Midbrain (tissue), 1 donor: ENCODE data around the gene HK1.

ENCODE experiments used
- DNase-seq: peaks from one replicate; lab custom pipeline; 2025; lab: John Stamatoyannopoulos, UW

HK1 gene

GRCh38 chr10:69419096-69419743 lies 140.9 kb downstream of the HK1 start:
- no peak for DNase-seq

GRCh38 chr10:69419744-69420126 lies 141.4 kb downstream of the HK1 start:
- DNase-seq: no peak

- no peak for DNase-seq
Measured at GRCh38 chr10:69421611-69422308, 143.5 kb downstream of the HK1 start.

- DNase-seq: no peak
Measured at GRCh38 chr10:69422676-69423075, 144.4 kb downstream of the HK1 start.

DNA sequence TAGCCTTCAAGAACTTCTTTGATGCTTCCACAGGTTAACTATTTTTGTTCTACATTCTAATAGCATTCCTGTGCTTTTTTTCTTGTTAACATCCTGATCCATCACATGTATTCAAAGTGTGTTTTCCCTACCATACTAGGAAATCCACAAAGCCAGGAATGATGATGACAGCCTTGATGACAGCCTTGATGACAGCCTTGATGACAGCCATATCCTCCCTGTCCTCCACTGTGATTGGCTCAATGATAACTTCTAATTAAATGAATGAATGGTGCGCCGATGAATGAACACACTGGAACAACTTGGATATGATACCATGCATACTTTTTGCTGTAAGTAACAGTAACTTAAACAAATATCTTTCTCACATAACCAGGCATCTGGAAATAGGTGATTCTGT lies 146.7 kb downstream of the HK1 start:
- DNase-seq: no peak

- DNase-seq: no peak
Measured at GRCh38 chr10:69425511-69426298, 147.4 kb downstream of the HK1 start.

DNA sequence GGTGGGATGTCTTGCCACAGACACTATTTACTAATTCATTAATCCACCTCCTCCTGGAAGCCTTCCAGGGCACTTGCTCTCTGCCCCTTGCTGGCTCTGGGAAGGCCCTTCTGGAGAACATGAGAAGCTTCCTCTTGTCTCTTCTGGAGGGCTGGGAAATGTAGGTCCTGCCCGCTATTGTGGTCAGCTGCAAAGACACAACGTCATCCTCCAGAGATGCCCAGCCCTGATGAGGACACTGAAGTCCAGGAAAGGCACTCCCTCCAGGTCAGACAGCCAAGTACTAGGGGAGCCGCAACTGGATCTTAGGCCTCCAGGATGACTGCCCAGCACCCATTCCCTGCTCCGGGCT lies 148.1 kb downstream of the HK1 start:
- DNase-seq: no peak

GRCh38 chr10:69428165-69428564 lies 149.9 kb downstream of the HK1 start:
- DNase-seq: no peak

GRCh38 chr10:69434169-69434568 lies 155.9 kb downstream of the HK1 start:
- DNase-seq: no peak

GRCh38 chr10:69434926-69435325 lies 156.6 kb downstream of the HK1 start:
- DNase-seq: no peak

GRCh38 chr10:69435966-69436520 lies 157.7 kb downstream of the HK1 start:
- DNase-seq: no peak

- DNase-seq: no peak
Measured at GRCh38 chr10:69437321-69438259, 159.3 kb downstream of the HK1 start.

DNA sequence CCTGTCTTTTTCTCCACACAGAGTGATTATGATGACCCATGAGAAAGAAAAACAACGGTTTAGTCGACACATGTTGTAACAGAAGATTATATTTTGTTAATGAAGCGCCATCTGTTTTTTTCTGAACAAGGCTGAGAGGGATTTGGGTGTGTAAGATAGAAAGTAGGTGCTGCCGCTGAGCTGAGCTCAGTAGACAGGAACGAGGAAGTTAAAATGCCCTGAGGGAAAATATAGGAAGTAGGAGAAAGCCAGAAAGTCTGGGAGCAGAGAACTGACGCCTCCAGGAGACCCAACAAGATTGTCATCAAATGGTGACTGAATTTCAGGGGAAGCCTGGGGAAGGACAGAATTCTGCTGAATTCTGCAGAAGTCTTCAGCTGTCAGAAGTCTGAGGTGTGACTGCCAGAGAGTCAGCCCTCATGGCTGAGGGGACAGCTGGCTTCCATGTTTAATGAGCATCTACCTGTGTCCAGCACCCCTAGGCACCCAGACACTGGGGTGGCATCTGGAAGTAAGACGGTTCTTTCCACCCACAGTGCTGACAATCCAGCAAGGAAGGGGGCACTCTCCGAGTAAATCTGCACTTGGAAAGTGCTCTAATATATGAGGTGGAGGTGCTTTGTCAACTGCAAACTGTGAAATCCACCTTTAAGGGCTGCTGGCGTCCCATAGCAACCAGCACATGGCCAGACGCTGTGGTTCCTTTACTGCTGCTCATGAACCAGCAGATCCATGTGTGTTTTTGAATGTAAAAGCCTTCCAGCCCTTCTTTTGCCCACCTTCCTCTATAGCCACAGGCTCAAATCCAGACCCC lies 160.4 kb downstream of the HK1 start:
- no peak for DNase-seq

DNA sequence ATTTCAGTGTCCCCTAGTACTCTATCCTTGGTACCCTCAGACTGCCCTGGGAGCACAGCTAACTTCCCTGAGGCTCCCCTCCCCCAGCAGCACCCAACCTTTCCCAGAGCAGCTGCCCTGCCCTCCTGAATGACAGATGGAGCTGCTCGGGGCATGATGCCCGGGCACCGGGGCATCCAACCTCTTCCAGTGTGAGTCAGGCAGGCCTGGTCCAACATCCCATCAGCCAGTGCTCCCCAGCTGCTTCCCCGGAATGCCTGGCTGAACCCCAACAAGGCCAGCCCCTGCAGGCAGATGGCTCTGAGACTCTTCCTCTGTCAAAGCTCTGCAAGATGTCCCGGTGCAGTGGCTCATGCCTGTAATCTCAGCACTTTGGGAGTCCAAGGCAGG lies 161.0 kb downstream of the HK1 start:
- peak; percentile 30 for DNase-seq

DNA sequence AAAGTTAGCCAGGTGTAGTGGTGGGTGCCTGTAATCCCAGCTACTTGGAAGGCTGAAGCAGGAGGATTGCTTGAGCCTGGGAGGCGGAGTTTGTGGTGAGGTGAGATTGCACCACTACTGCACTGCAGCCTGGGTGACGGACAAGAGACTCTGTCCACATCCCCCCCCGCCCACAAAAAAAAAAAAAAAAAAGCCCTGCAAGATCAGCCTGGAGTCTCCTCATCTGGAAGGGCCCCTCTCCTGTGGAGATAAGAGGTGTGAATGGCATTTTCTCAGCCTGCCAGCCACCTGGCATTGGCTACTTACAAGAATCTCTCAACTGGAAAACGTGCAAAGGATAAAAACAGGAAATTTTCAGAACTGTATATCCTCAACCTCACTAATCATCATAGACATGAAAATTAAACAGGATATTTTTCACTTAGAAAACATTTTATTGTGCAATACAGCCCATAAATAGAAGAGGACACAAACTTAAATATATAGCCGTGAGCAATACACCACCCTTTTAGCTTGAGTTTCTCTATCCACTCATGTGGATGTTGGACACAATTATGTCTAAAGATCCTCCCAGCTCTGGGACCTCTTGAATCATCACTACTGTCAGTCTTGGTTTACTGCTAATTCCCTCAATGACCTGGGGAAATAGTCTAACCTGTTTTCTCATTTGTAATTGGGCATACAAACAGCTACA lies 161.7 kb downstream of the HK1 start:
- DNase-seq: no peak

DNA sequence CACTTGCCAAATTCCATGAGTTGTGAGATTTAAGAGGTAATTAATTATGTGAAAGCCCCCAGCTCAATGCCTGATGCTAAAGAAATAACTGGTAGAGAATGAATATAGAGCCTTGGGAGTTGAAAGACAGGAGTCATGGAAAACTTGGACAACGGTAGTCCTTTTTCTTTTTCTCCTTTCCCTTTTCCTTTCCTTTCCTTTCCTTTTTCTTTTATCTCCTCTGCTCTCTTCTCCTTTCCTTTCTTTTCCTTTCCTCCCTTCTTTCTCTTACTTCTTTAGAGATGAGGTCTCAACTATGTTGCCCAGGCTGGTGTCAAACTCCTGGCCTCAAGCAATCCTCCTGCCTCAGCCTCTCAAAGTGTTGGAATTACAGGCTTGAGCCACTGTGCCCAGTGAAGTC lies 165.1 kb downstream of the HK1 start:
- DNase-seq: no peak

GRCh38 chr10:69445041-69445440 lies 166.7 kb downstream of the HK1 start:
- no peak for DNase-seq

- no peak for DNase-seq
Measured at GRCh38 chr10:69446229-69446628, 167.9 kb downstream of the HK1 start.

DNA sequence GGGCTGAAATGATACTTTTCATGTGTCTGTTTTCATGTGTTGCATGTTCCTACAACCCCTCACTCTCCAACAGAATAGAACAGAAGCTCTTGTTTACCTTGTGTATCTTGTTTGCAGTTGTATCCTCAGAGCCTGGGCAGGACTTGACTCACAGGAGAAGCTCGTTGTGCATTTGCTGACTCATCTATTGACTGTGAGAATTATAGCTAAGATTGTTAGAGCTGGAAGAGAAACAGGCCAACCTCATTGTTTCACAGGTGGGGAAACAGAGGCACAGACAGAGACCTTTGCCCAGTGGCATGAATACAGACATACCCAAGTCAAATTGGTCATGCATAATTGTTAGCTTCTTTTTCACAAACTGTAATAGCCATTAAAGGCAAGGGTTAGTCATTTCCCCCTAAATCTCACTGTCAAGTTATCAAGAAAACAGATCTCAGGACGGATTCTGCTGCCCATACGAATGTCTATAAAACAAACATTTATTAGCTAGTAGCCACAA lies 168.4 kb downstream of the HK1 start:
- DNase-seq: no peak

DNA sequence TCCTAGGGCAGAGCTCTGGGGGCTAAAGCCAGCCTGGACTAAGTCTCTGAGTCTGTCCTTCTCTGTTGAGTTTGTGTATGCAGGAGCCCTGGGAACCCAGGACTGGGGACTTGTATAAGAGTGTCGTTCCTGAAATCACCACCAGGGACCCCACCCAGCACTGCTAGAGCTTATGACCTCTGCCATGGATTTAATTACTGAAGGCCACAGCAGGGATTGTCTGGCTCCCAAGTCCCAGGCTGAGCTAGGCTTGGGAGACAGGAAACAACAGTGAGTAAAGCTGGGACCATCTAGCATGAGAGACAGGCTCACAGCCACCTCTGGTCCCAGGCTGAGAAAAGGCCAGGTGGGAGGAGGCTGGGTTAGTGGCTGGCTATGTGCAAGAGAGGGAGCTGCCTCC lies 171.5 kb downstream of the HK1 start:
- DNase-seq: peak; percentile 76
